Measurements from ENCODE around the gene SPATA33. TPM values are rescaled to one million over a fixed set of nuclear protein-coding genes. Genes with fewer than 3 reads are reported as not detected.
"Not testable (repeated sequence)": the region's sequence is repeated elsewhere in the genome, so short reads cannot be mapped to it uniquely, and the experiment has no call there.

Gene SPATA33
- total RNA-seq, 1 donor from 2014 or later, result 6.5 TPM

DNA sequence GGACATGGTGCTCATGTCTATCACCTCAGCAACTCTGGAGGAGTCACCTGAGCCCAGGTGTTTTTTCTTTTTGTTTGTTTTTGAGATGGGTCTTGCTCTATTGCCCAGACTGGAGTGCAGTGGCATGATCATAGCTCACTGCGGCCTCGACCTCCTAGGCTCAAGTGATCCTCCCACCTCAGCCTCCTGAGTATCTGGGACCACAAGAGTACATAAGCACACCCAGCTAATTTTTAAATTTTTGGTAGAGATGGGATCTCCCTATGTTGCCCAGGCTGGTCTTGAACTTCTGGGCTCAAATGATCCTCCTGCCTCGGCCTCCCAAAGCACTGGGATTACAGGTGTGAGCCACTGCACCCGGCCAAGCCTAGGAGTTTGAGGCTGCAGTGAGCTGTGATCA, 32.0 kb downstream of the SPATA33 start:
- intact Hi-C loops (cut with DNase I); DNase-seq (ENCODE audit: low spot score); ATAC-seq: not testable (repeated sequence)

DNA sequence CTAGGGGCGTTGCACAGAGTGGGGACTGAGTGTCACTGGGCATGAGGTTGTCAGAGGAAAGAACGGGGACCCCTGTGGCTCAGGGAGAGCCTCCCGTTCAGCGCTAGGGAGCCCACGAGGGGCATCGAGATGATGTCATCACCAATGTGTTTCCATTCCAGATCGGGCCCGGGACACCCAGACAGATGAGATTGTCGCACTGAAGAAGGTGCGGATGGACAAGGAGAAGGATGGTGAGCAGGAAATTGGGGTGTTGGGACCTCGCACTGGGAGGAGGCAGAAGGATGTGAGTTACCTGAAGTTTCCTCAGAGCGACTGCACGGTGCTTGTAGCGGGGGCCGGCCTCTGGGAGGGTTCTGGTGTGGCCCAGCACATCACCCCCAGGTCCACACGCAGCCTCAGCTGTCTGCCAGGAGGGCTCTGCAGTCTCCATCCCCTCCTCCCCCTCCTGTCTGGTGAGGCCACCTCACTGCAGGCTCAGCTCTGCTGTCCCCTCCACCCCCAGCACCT, 32.8 kb downstream of the SPATA33 start:
- intact Hi-C loops (cut with DNase I), result no loop called here
- no peak for ATAC-seq
- no peak for DNase-seq (ENCODE audit: low spot score)

DNA sequence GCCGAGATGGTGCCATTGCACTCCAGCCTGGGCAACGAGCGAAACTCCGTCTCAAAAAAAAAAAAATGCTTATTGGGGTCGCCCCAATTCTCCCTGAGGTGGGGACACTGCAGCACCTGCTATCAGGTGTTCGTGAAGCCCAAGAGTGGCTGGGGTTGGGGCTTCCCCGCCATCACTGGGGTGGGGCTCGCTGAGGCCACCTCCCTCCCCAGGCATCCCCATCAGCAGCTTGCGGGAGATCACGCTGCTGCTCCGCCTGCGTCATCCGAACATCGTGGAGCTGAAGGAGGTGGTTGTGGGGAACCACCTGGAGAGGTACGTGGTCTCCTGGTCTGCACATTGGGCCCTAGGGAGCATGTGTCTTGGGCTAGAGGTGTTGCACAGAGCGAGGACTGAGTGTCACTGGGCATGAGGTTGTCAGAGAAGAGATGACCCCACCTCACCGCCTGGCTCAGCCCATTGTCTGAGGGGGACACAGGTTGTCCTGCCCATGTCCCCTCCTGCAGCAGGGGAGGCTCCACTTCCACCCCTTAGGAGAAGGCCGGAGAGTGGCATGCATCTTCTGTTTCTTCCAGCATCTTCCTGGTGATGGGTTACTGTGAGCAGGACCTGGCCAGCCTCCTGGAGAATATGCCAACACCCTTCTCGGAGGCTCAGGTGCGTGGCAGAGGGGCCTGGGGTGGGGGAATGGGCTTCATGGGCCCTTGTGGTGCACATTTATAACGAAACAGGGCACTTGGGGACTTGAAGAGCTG, 33.8 kb downstream of the SPATA33 start:
- no peak for ATAC-seq
- intact Hi-C loops (cut with DNase I), result no loop called here
- DNase-seq (ENCODE audit: low spot score), result no peak

- ATAC-seq (no peak), DNase-seq (ENCODE audit: low spot score) (no peak)
- intact Hi-C loops (cut with DNase I), result no loop called here
Measured at GRCh38 chr16:89691986-89692569, 34.4 kb downstream of the SPATA33 start.

DNA sequence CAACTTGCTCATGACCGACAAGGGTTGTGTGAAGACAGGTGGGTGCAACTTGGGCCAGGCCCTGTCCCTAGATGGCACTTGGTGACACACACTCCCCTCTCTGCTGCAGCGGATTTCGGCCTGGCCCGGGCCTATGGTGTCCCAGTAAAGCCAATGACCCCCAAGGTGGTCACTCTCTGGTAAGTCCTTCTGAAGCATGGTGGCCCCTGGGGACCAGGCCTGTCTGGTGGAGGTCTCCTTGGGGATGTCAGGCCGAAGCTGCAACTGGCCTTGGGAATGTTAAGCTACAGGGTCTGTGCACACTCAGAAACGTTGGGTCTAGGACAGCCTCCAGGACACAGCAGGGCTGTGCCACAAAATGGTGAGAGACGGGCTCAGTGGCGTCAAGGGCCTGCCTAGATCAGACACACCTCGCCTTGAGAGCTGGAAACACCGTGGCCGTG, 35.7 kb downstream of the SPATA33 start:
- no peak for ATAC-seq
- intact Hi-C loops (cut with DNase I), result no loop called here
- no peak for DNase-seq (ENCODE audit: low spot score)

DNA sequence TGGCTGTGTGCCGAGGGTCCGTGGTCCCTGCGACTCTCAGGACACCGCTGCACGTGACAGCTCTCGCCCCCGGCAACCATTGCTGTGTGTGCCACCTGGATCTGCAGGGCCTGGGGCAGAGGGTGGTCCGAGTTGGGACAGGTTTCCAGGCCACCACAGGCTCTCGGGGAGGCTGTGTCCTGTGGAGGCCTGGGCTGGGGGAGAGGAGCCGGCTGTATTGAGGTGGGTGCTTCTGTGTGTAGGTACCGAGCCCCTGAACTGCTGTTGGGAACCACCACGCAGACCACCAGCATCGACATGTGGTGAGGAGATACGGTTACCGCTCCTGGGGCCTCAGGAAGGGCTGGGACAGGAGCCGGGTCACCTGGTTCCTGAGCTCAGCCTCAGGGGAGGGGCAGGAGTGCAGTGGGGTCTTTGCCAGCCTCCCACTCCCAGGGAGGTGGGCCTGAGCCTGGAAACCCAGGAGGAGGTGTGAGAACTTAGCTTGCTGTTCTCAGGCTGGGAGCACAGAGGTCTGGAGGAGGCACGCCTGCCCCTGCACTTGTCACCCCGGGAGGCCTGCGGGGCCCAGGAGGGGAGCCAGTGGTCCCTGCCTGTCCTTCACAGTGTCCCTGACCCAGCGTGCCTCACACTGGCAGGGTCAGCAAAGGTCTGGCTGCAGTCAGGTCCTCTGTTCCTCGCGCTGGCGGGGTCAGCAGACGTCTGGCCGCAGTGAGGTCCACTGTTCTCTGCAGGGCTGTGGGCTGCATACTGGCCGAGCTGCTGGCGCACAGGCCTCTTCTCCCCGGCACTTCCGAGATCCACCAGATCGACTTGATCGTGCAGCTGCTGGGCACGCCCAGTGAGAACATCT, 36.5 kb downstream of the SPATA33 start:
- intact Hi-C loops (cut with DNase I), result no loop called here
- DNase-seq (ENCODE audit: low spot score) (no peak), ATAC-seq (no peak)

DNA sequence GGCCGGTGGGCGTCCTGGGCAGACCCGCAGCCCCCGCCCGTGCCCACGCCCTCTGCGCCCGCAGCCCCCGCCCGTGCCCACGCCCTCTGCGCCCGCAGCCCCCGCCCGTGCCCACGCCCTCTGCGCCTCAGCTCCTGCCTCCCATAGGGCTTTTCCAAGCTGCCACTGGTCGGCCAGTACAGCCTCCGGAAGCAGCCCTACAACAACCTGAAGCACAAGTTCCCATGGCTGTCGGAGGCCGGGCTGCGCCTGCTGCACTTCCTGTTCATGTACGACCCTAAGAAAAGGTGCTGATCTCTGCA, 37.1 kb downstream of the SPATA33 start:
- intact Hi-C loops (cut with DNase I); ATAC-seq; DNase-seq (ENCODE audit: low spot score): not testable (repeated sequence)

DNA sequence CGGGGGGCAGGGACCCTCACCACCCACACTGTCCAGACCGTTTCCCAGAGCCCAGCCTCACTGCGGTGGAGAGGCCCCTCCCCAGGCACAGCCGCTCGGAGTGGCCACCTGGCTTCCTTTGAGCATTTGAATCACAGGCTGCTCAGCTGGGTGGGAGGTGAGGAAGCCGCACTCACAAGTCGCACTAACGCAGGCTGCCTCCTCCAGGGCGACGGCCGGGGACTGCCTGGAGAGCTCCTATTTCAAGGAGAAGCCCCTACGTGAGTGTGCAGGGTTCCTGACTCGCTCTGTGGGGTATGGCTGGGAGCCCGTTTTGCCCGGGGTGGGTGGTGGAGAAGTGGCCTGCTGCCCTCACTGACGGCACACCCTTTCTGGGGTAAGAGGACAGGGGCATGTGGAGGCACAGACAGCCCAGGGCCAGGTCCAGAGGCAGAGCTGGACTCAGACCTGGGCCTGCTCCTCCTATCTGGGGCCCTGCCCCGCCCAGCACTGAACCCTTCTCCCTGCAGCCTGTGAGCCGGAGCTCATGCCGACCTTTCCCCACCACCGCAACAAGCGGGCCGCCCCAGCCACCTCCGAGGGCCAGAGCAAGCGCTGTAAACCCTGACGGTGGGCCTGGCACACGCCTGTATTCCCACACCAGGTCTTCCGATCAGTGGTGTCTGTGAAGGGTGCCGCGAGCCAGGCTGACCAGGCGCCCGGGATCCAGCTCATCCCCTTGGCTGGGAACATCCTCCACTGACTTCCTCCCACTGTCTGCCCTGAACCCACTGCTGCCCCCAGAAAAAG, 37.6 kb downstream of the SPATA33 start:
- no peak for DNase-seq (ENCODE audit: low spot score)
- intact Hi-C loops (cut with DNase I), result no loop called here
- ATAC-seq, result no peak

GRCh38 chr16:89695875-89696669, 38.4 kb downstream of the SPATA33 start:
- no peak for DNase-seq (ENCODE audit: low spot score)
- ATAC-seq, result no peak
- intact Hi-C loops (cut with DNase I), result no loop called here

DNA sequence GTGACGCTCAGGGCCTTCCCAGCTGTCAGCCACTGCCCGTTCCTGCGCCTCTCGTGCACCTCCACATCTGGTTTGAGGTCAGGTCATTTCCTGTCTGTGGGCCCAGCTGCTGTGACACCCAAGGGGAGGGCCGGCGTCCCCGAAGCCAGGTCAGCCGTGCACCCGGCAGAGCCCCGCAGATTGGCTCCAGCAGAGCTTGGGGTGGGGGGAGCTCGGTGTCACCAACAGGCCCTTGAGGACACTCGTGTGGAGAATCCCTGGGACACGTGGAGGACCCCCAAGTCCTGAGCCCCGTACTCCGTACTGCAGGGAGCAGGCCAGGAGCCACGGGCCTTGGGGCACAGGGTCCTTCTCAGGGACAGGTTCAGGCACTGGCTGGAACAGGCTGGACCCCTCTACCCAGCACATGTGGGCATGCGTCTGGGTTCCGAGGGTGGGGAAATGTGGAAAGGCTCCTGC, 39.1 kb downstream of the SPATA33 start:
- no peak for DNase-seq (ENCODE audit: low spot score)
- intact Hi-C loops (cut with DNase I), result no loop called here
- ATAC-seq, result no peak

GRCh38 chr16:89697161-89697615, 39.6 kb downstream of the SPATA33 start:
- intact Hi-C loops (cut with DNase I), result no loop called here

GRCh38 chr16:89697616-89698331, 40.1 kb downstream of the SPATA33 start:
- ATAC-seq (no peak), DNase-seq (ENCODE audit: low spot score) (no peak)
- intact Hi-C loops (cut with DNase I), result no loop called here

More at GRCh38 chr16:89697161-89697615, 39.6 kb downstream of the SPATA33 start:
- no peak for DNase-seq (ENCODE audit: low spot score)
- ATAC-seq, result no peak

DNA sequence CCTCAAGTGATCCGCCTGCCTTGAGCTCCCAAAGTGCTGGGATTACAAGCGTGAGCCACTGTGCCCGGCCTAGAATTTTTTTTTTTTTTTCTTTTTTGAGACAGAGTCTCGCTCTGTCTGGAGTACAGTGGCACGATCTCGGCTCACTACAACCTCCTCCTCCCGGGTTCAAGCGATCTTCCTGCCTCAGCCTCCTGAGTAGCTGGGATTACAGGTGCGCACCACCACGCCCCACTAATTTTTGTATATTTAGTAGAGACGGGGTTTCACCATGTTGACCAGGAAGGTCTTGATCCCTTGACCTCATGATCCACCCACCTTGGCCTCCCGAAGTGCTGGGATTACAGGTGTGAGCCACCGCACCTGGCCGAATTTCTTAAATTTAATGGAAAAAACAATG, 41.1 kb downstream of the SPATA33 start:
- intact Hi-C loops (cut with DNase I); ATAC-seq; DNase-seq (ENCODE audit: low spot score): not testable (repeated sequence)

GRCh38 chr16:89699629-89700099, 42.0 kb downstream of the SPATA33 start:
- intact Hi-C loops (cut with DNase I); ATAC-seq; DNase-seq (ENCODE audit: low spot score): not testable (repeated sequence)

GRCh38 chr16:89700100-89700648, 42.5 kb downstream of the SPATA33 start:
- peak; percentile 91 for ATAC-seq
- intact Hi-C loops (cut with DNase I), result no loop called here

GRCh38 chr16:89700649-89701424, 43.2 kb downstream of the SPATA33 start:
- ATAC-seq (peak; percentile 7), DNase-seq (ENCODE audit: low spot score) (no peak)
- intact Hi-C loops (cut with DNase I), result no loop called here

More at GRCh38 chr16:89700100-89700648, 42.5 kb downstream of the SPATA33 start:
- DNase-seq (ENCODE audit: low spot score), result peak; percentile 100

Data from sciatic nerve (tissue), 2 donors.